Peyer's patch (tissue), 4 donors: ENCODE results near the gene MAPKBP1. TPM values are rescaled to one million over a fixed set of nuclear protein-coding genes. Genes with fewer than 3 reads are reported as not detected.

Experiments used
- DNase-seq, 3 donors: peaks; one replicate each; pipeline ENCODE4 v3.0.0-alpha.2; 2017 to 2019
- H3K27ac ChIP-seq, 4 donors: fragments of 200-600 bp; sonication (generic); one replicate each; pipeline ENCODE4 v1.5.1; 2016 to 2019
- H3K27me3 ChIP-seq, 2 donors: fragments of 200-600 bp; sonication (generic); one replicate each; pipeline ENCODE4 v1.5.1; 2019
- H3K36me3 ChIP-seq, 3 donors: fragments of 200-600 bp; sonication (generic); one replicate each; pipeline ENCODE4 v1.5.1; 2016 to 2019
- H3K4me1 ChIP-seq, 4 donors: fragments of 200-600 bp; sonication (generic); one replicate each; pipeline ENCODE4 v1.5.1; 2016 to 2019
- H3K4me3 ChIP-seq, 4 donors: fragments of 200-600 bp; sonication (generic); 1 replicate in 3 of 4; 2 replicates in 1 of 4; pipeline ENCODE4 v1.5.1; 2016 to 2019; ENCODE audit warnings: mild to moderate bottlenecking in 1 of 4
- H3K9me3 ChIP-seq, 4 donors: fragments of 200-600 bp; sonication (generic); one replicate each; pipeline ENCODE4 v1.5.1; 2016 to 2019; ENCODE audit warnings: mild to moderate bottlenecking in 1 of 4
- CTCF ChIP-seq, 6 experiments: fragments of 450-650 bp in 4 of 6; fragments of 200-600 bp in 2 of 6; sonication (generic) in 1 of 6; IDR thresholded peaks; one replicate each; pipeline ENCODE4 v1.5.1; 2017 to 2019; ENCODE audit warnings: antibody characterized with exemption in 6 of 6, mild to moderate bottlenecking in 3 of 6, moderate library complexity in 1 of 6
- POLR2A ChIP-seq, 2 donors: fragments of 450-650 bp; IDR thresholded peaks; one replicate each; pipeline ENCODE4 v1.5.1; 2017; ENCODE audit warnings: antibody characterized with exemption in 2 of 2, mild to moderate bottlenecking in 2 of 2, moderate library complexity in 2 of 2
- total RNA-seq, 4 donors: library from RNA; depleted of rRNA; stranded (reverse); fragments of >200 nt; gene quantifications; one replicate each; pipeline ENCODE4 v1.1.0, GENCODE V29; 2016

Gene MAPKBP1
- total RNA-seq, 4 donors from 2014 or later: 29.7 to 69.8 (median 48.7) TPM

DNA sequence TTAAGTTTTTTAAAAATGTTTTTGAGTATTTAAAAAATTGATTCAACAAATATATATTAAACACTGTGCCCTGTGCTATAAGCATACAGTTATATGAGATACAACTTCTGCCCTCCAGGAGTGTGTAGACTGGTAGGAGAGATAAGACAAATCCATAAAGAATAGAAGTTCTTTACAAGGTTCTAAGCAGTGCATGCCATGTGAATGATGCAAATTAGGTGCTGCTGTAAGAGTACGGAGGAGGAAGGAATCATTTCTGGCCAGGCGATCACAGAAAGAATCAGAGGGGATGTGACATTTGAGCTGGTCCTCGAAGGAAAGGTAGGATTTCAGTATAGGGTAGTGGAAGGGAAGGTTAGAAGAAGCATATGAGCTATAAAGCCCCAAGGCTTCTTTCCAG is 14.0 kb downstream of the MAPKBP1 start:
- Histone ChIP-seq H3K36me3 (no peaks in the 10 kb centered on the region), H3K4me1 (peaks cover 0 to 43% (median 6%) of the 10 kb centered on the region in 4 donors), H3K27ac (peak overlapping the region in 2 of 4 donors; percentile 51 to 72), H3K9me3 (no peaks in the 10 kb centered on the region), H3K27me3 (no peaks in the 10 kb centered on the region), H3K4me3 (no peak overlapping the region)
- no peak for DNase-seq
- no peak for TF ChIP-seq POLR2A (IDR thresholded peaks at IDR 0.05)
- TF ChIP-seq CTCF (IDR thresholded peaks at IDR 0.05): no peak

DNA sequence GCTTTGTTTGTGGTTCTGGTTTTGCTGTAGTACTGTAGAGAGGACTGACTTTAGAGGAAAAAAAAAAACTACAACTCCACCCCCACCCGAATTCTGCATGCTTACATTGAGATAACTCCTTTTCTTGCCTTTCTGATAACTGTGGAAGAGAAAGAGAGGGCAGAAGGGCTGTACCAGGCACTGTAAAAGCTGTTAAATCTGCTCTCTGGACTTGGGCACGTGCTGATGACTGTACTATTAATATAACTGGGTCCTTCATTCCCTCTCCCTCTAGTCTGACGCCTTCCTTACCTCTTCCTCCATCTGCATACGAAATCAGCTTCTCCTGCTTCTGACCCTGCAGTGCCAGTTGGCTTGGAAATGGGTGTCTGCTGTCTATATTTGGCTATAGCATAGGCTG is 15.0 kb downstream of the MAPKBP1 start:
- H3K36me3 ChIP-seq: no peaks in the 10 kb centered on the region
- TF ChIP-seq CTCF (IDR thresholded peaks at IDR 0.05) (no peak), POLR2A (IDR thresholded peaks at IDR 0.05) (peak in 1 of 2 donors; percentile 24)
- no peaks in the 10 kb centered on the region for H3K27me3 ChIP-seq
- H3K4me1 ChIP-seq: peaks cover 0 to 43% (median 6%) of the 10 kb centered on the region in 4 donors
- peak overlapping the region in 2 of 4 donors; percentile 72 to 76 for H3K27ac ChIP-seq
- peak overlapping the region in 1 of 4 donors; percentile 8 for H3K4me3 ChIP-seq
- H3K9me3 ChIP-seq: no peaks in the 10 kb centered on the region
- peak in 1 of 3 donors; percentile 81 for DNase-seq

DNA sequence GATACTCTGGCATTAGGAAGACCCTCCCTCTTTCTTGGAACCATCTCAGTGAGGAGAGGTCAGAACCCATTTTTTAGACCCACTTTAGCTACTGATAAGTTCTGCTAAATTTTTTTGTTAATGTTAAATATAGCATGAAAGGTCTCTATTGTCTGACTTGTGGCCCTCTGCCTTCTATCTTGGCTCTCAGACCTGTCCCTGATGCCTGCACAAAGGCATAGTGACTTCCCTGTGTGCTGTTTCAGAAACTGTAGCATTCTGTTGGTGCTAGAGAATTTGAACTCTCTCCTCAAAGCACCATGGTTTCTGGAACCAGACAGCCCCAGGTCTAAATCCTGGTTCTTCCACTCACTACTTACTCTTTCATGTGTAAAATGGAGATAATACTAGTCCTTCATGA is 15.4 kb downstream of the MAPKBP1 start:
- DNase-seq: no peak
- TF ChIP-seq POLR2A (IDR thresholded peaks at IDR 0.05) (no peak), CTCF (IDR thresholded peaks at IDR 0.05) (no peak)
- Histone ChIP-seq H3K4me1 (peaks cover 0 to 43% (median 6%) of the 10 kb centered on the region in 4 donors), H3K36me3 (no peaks in the 10 kb centered on the region), H3K27me3 (no peaks in the 10 kb centered on the region), H3K4me3 (peak overlapping the region in 1 of 4 donors; percentile 8), H3K9me3 (no peaks in the 10 kb centered on the region), H3K27ac (peak overlapping the region in 2 of 4 donors; percentile 72 to 76)

DNA sequence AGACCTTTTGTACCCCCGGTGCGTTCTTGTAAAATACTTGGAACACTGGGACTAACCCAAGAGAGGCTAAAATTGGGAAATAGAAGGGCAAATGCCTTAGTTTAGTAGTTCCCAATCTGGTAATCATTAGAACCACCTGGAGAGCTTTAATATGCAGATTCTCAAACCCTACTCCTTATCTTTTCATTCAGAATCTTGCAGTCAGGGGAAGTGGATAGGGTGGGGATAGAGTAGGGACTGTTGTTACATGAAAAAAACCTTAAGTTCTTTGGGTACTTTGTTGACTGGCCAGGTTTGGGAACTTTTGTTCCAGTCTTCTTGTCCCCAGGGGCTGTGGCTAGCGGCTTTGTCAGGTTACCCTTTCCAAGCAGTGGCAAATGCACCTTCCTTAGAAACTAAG is 15.9 kb downstream of the MAPKBP1 start:
- Histone ChIP-seq H3K36me3 (no peaks in the 10 kb centered on the region), H3K27me3 (no peaks in the 10 kb centered on the region), H3K27ac (peak overlapping the region in 3 of 4 donors; percentile 9 to 76 (median 72)), H3K4me1 (peaks cover 0 to 43% (median 6%) of the 10 kb centered on the region in 4 donors), H3K9me3 (no peaks in the 10 kb centered on the region), H3K4me3 (peak overlapping the region in 1 of 4 donors; percentile 8)
- TF ChIP-seq CTCF (IDR thresholded peaks at IDR 0.05) (no peak), POLR2A (IDR thresholded peaks at IDR 0.05) (no peak)
- no peak for DNase-seq

DNA sequence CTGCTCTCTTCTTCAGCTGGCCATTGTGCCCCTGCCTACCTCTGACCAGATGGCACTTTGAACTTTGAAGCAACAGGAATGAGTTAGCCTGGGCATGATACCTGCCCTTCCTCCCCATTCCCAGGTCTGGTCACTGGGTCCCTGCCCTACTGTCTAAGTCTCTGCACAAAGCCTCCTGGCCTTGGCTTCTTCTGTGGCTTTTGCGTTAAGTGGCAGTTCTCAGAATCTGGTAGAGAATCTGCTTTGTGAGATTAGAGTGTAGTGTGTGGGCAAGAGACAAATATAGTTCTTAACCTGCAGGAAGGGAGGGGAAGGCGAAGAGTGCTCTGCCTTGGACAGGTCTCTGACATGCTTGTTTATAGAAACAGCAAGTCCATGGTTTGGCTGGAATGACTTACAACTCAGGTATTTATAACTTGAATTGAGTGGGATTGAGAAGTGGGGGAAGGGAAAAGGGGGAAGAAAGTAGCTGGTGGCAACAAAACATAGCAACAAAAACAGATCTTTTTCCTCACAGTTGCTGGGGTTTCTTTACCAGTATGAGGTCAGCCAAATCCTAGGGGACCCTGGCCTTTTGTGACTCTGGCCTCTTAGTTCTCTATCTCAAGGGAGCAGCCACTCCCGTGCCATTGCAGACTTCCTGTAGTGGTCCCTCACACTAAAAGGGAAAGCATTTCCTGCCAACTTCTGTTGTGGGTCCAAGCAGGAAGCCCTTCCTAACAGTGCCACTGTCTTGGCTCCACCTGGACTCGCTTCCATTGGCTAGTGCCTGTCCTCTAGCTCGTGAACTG is 16.7 kb downstream of the MAPKBP1 start:
- Histone ChIP-seq H3K9me3 (no peaks in the 10 kb centered on the region), H3K27me3 (no peaks in the 10 kb centered on the region), H3K4me1 (peaks cover 0 to 45% (median 6%) of the 10 kb centered on the region in 4 donors), H3K36me3 (no peaks in the 10 kb centered on the region), H3K4me3 (no peak overlapping the region), H3K27ac (peak overlapping the region in 2 of 4 donors; percentile 72 to 76)
- no peak for DNase-seq
- TF ChIP-seq POLR2A (IDR thresholded peaks at IDR 0.05) (peak in 1 of 2 donors; percentile 18), CTCF (IDR thresholded peaks at IDR 0.05) (no peak)
